ENCODE data around the gene SGMS1. TPM values are rescaled to one million over a fixed set of nuclear protein-coding genes. Genes with fewer than 3 reads are reported as not detected.

Gene SGMS1
- polyA plus RNA-seq, 1 of the 3 experiments (the other 2 are of a cell fraction): 6.3 TPM

DNA sequence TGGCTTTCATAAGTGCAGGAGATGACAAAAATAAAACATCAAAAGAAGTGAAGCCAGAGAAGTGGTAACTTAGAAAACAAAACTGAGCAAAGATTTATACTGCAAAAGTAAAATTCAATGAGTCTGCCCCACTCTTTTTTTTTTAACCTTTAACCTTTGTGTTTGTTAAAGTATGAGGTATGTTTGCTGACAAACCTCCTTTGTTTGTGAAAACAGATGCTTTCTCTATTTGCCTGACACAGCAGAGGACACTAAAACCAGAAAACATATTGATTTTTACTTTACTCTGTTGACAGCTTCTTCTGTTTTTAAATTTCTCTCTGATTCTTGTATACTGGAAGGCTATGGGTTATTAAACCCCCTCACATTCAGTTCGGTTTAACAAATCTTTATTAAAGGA, 57.6 kb downstream of the SGMS1 start (continued):
- no peak for TF ChIP-seq TEAD4 (IDR thresholded peaks at IDR 0.05; ENCODE audit: borderline replicate concordance, insufficient read depth)
- TF ChIP-seq, protein P1, sequence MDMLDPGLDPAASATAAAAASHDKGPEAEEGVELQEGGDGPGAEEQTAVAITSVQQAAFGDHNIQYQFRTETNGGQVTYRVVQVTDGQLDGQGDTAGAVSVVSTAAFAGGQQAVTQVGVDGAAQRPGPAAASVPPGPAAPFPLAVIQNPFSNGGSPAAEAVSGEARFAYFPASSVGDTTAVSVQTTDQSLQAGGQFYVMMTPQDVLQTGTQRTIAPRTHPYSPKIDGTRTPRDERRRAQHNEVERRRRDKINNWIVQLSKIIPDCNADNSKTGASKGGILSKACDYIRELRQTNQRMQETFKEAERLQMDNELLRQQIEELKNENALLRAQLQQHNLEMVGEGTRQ (IDR thresholded peaks at IDR 0.05; ENCODE audit: borderline replicate concordance, low read depth, low read length): no peak

DNA sequence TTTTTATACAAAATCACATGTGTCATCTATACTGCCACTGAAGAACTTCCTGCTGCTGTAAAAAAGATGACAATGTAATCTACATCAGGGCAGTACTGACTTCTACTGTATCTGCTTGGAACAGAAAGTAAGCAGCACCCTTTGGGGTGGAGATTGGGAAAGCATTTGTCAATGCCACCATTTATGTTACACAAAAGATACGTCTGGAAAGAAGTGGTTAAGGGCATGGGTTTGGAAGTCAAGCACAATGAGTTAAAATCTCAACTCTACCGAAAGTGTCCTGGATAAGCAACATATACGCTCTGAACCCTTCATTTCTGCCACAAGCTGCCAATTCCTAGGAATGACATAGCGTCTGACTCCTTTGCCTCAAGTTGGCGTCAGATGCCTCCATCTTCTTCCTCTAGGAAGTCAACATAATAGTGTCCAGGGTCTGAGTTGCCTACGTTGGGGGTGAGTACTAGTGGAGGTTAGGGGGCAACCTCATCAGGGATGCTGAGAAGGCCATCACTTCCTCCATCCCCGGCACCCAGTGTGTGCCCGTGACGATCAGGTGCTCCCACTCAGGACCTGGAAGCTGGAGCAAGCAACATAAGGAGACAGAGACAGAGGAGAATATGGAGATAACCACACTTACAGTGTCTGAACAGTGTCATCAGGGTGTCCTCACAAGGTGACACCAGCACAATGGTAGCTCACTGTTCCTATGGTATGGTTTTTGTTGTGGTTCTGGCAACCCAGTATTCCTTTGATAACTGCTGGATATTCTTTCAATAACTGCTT, 58.3 kb downstream of the SGMS1 start:
- 96% methylated on average over 6 of the region's 9 CpGs for WGBS (ENCODE audit: low lambda C conversion rate)
- Histone ChIP-seq H3K27me3 (ENCODE audit: insufficient read depth) (no peaks in the 10 kb centered on the region), H3K9me2 (no peaks in the 10 kb centered on the region), H3K9ac (no peak overlapping the region), H3K4me2 (no peak overlapping the region), H3K9me3 (no peaks in the 10 kb centered on the region), H3K4me3 (ENCODE audit: low read depth in 2 of 2, low read length in 1 of 2) (no peak overlapping the region), H3K36me3 (replicated peaks in 1 of 2; ENCODE audit: control insufficient read depth in 1 of 2, insufficient read depth in 2 of 2, low read length in 1 of 2) (no peaks in the 10 kb centered on the region), H3K79me2 (ENCODE audit: insufficient read depth) (no peaks in the 10 kb centered on the region; the same call in 1 of the 2 replicates), H2AFZ (ENCODE audit: low read depth) (no peak overlapping the region), H3K4me1 (ENCODE audit: control insufficient read depth in 1 of 2, insufficient read depth in 2 of 2, low read depth in 1 of 2, low read length in 1 of 2) (peaks cover 8 to 28% of the 10 kb centered on the region in 2 experiments; a peak in 3 of 4 replicates), H4K20me1 (ENCODE audit: insufficient read depth) (no peaks in the 10 kb centered on the region), H3K27ac (ENCODE audit: low read depth in 2 of 2, low read length in 1 of 2) (no peak overlapping the region), H3F3A (replicated peaks; ENCODE audit: insufficient read depth) (peaks cover 8% of the 10 kb centered on the region)
- ChIA-PET POLR2A (no interaction called here), CTCF (interaction anchor here (0.9 to 1.6 kb wide), 2 partner anchors 12 to 56 kb away, joined by 3 read pairs; no protein-coding TSS in a partner anchor)
- TF ChIP-seq ELF1 (IDR thresholded peaks at IDR 0.05) (no peak), JUND (IDR thresholded peaks at IDR 0.05) (no peak), NFIC (IDR thresholded peaks at IDR 0.05; ENCODE audit: borderline replicate concordance) (no peak), NRF1 (IDR thresholded peaks at IDR 0.05; ENCODE audit: low read depth, low read length) (no peak), YY1 (IDR thresholded peaks at IDR 0.05; ENCODE audit: low read depth) (no peak), SIN3A (IDR thresholded peaks at IDR 0.05; ENCODE audit: borderline replicate concordance, low read depth, low read length) (no peak), RFX5 (IDR thresholded peaks at IDR 0.05; ENCODE audit: low read length) (no peak), EZH2phosphoT487 (IDR thresholded peaks at IDR 0.05; ENCODE audit: borderline replicate concordance, low read depth) (no peak), FOXJ3 (CRISPR knock-in tag; IDR thresholded peaks at IDR 0.05) (no peak), POLR2AphosphoS5 (IDR thresholded peaks at IDR 0.05; ENCODE audit: low read depth, low read length) (no peak), RXRA (IDR thresholded peaks at IDR 0.05; ENCODE audit: borderline replicate concordance, low read depth) (no peak)
- TF ChIP-seq, protein P2, sequence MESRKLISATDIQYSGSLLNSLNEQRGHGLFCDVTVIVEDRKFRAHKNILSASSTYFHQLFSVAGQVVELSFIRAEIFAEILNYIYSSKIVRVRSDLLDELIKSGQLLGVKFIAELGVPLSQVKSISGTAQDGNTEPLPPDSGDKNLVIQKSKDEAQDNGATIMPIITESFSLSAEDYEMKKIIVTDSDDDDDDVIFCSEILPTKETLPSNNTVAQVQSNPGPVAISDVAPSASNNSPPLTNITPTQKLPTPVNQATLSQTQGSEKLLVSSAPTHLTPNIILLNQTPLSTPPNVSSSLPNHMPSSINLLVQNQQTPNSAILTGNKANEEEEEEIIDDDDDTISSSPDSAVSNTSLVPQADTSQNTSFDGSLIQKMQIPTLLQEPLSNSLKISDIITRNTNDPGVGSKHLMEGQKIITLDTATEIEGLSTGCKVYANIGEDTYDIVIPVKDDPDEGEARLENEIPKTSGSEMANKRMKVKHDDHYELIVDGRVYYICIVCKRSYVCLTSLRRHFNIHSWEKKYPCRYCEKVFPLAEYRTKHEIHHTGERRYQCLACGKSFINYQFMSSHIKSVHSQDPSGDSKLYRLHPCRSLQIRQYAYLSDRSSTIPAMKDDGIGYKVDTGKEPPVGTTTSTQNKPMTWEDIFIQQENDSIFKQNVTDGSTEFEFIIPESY (IDR thresholded peaks at IDR 0.05; ENCODE audit: borderline replicate concordance, low read depth): no peak
- TF ChIP-seq, protein P3, sequence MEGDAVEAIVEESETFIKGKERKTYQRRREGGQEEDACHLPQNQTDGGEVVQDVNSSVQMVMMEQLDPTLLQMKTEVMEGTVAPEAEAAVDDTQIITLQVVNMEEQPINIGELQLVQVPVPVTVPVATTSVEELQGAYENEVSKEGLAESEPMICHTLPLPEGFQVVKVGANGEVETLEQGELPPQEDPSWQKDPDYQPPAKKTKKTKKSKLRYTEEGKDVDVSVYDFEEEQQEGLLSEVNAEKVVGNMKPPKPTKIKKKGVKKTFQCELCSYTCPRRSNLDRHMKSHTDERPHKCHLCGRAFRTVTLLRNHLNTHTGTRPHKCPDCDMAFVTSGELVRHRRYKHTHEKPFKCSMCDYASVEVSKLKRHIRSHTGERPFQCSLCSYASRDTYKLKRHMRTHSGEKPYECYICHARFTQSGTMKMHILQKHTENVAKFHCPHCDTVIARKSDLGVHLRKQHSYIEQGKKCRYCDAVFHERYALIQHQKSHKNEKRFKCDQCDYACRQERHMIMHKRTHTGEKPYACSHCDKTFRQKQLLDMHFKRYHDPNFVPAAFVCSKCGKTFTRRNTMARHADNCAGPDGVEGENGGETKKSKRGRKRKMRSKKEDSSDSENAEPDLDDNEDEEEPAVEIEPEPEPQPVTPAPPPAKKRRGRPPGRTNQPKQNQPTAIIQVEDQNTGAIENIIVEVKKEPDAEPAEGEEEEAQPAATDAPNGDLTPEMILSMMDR (IDR thresholded peaks at IDR 0.05): no peak
- TF ChIP-seq, protein P4, sequence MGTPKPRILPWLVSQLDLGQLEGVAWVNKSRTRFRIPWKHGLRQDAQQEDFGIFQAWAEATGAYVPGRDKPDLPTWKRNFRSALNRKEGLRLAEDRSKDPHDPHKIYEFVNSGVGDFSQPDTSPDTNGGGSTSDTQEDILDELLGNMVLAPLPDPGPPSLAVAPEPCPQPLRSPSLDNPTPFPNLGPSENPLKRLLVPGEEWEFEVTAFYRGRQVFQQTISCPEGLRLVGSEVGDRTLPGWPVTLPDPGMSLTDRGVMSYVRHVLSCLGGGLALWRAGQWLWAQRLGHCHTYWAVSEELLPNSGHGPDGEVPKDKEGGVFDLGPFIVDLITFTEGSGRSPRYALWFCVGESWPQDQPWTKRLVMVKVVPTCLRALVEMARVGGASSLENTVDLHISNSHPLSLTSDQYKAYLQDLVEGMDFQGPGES (IDR thresholded peaks at IDR 0.05; ENCODE audit: low read depth, low read length): no peak
- TF ChIP-seq, protein P1 (IDR thresholded peaks at IDR 0.05; ENCODE audit: borderline replicate concordance, low read depth, low read length): no peak
- no peak for DNase-seq
